ENCODE data around the gene SLC26A11.
A peak's percentile ranks its signal among the peaks of the same experiment; 100 is the strongest.

SLC26A11 gene

DNA sequence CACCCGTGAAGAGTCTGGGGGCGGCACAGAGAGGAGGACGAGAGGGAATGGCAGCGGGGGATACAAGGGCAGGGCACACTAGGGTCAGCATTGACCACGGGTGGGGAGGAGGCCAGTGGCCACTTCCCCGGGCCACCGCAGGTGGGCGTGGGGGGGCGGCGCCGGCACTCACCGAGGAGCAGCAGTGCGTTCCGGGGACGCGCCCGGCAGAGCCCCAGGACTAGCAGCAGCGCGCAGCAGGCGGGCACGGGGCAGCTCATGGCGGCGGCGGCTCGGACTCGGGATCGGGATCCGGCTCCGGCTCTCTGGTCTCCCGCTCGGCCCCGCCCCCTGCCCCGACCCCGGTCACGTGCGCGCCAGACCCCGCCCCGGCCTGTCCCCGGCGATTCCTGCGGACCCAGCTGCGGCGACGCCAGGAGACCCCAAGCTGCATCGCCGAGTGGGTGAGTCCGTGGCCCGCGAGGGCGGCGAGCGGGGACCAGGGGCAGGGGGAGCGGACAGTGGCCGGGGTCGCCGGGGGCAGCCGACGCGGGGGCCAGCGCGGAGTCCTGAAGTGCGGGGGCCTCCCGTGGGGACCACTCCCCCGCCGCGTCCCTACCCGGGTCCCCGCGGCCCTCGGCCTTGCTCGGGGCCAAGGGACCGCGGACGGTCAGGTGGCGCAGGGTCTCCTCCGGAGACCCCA, at the start of gene SLC26A11, which contains the start of gene SGSH:
Gene SLC26A11 (plus strand): TSS at position 374 of the 682 bp plus-strand sequence. CDS start 1,134 bp downstream, outside the sequence.
Gene SGSH (minus strand): TSS at position 280 of the 682 bp plus-strand sequence. CDS start 20 bp downstream, at position 260.
- DNase-seq: peak; percentile 73 to 80

DNA sequence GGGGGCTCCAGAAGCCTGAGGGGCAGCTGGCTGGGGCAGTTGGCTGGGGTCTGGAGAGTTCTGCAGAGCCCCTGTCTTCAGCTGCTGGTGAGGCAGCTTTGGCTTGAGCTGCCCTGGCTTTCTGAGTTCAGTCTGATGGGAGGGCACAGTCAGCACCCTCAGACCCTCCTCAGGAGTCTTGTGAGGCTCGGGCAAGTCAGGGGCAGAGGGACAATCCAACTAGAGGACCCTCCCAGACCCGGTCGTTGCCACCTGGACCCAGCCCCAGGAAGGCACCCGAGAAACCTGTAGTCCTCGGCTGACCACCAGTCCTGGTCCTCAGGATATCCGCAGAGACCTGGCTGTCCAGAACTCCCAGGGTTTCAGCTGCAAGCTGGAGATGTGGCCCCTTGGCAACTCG, 48.5 kb upstream of the SLC26A11 start:
- DNase-seq: no peak

DNA sequence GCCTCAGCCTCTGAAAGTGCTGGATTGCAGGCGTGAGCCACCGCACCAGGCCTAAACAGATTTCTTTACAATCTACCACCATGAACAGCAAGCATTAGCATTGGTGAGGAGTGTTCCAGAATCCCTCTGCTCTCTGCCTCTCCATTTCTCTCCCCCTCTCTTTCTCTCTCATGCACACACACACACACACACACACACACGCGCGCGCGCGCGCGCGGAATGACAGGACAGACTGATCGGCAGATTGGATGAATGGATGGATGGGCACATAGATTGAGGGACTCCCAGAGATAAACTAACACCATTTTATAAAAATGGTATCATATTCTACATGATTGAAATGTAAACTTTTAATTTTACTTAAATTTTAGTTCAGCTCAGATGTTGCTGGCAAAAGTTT, 47.1 kb upstream of the SLC26A11 start:
- DNase-seq: no peak

DNA sequence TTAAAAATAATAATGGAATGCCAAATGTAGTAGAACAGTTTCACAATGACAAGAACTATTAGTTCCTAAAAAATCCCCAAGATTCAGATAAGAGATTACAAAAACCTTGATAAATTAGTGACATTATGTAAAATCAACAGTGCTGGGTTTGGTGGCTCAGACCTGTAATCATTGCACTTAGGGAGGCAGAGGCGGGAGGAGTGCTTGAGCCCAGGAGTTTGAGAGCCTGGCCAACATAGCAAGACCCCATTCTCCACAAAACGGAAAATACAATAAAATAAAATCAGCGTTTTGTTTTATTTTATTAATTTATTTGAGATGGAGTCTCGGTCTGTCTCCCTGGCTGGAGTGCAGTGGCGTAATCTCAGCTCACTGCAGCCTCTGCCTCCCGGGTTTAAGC, 46.3 kb upstream of the SLC26A11 start:
- no peak for DNase-seq

DNA sequence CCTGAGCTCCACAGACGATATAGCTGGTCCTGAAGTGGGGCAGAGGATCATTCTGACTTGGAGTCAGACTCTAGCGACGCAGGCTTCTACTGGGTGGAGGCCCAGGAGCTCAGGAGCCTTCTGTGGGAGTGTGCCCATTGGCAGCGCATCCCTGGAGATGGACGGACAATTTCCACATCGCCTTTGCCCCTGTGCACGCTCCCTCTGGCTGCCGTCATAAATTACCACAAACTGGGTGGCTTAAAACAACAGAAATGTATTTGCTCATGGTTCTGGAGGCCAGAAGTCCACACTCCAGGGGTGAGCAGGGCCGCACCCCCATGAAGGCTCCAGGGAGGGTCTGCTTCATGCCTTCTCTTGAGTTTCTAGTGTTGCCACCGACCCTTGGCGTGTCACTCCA, 43.5 kb upstream of the SLC26A11 start:
- no peak for DNase-seq

DNA sequence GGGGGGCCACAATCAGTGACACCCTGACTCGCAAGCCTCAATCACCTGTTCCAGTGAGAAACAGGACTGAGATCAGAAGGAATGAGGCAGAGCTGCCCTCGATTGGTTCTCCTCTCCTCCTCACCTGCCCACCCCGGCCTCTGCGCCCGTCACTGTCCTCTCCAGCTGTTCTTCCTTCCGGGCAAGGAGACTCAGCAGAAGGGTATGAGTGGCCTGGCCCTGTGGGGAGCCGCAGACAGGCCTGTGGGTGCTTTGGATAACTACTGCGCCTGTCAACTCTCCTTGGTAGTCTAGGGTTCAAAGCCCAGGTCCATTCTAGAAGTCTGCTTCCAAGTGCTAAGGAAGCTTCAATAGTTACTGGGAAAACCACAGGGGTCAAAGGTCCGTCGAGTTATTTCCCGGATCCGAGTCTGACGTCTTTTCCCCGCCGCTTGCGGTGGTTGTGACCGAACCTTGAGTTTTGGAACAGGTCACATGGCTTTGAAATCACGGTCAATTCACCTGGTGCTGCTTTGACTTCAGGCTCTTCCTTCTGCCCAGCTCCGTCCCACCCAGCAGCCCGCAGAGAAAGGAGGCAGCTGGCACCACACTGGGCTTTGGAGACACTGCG, 42.1 kb upstream of the SLC26A11 start:
- no peak for DNase-seq

DNA sequence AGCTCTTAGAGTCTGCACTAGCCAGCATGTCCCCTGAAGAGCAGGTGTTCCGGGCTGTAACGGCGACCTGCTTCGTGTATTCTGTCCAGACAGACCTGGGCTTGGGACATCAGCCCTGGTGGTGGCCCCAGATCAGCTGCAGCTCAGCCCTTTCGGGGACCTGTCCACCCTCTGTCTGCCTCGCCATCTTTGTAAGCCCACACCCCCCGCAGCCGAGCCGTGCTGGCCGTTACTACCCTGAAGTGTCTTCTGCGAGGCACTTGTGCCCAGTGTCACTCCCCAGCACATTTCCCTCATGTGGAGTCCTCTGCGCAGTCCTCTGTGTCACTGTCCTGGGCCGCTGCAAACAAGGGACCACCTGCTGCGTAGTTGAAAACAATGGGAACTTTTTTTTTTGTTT, 40.0 kb upstream of the SLC26A11 start:
- DNase-seq: no peak

DNA sequence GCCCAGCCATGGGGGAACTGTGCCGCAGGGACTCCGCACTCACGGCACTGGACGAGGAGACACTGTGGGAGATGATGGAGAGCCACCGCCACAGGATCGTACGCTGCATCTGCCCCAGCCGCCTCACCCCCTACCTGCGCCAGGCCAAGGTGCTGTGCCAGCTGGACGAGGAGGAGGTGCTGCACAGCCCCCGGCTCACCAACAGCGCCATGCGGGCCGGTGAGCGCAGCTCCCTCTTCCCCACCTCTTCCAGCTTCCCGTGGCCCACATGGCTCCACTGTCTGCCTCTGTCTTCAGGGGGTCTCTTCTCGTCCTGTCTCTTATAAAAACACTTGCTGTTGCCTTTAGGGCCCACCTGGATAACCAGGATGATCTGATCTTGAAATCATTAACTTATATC, 38.8 kb upstream of the SLC26A11 start:
- DNase-seq: no peak

DNA sequence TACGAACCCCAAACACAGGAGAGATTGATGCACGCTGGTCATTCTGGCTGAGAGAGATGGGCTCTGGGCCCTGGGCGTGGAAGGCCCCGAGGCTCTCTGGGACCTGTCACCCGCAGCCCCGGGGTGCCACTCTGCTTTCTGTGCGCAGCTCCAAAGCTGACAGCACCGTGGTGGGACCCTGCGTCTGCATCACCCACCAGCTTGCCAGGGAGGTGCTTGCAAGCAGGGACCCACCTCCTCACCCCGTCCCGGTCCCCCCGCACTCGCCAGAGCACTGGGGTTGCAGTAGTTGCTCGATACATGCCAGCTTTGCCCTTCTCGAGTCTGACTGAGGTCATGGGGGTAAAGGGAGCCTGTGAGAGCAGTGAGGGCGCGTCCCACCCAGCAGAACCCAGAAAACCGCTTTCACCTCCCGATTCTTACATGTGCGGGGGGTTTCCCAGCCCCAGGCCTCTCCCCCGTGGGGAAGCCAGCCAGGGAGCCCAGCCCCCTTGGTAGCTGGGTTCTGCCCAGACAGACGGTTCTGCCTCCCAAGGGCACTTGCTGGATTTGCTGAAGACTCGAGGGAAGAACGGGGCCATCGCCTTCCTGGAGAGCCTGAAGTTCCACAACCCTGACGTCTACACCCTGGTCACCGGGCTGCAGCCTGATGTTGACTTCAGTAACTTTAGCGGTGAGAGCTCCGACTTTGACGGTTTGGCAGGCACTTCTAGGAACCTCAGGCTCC, 37.9 kb upstream of the SLC26A11 start:
- no peak for DNase-seq

DNA sequence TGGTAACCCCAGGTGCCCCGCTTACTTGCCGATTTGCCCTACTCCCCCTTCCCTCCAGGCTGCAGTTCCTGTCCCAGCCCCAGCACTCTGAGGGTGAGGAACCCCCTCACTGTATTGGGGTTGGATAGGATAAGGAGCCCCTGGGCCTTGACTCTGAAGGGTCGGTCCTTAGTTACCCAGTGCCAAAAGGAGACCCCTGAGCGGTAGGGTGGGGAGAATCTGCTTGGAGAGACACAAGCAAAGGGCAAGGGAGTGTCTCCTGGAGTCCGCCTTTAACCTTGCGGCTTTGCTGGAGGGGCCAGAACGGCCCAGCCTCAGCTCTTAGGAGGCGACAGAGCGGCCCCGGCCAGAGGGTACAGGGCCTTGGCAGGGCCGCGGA, 37.4 kb upstream of the SLC26A11 start:
- DNase-seq: no peak

DNA sequence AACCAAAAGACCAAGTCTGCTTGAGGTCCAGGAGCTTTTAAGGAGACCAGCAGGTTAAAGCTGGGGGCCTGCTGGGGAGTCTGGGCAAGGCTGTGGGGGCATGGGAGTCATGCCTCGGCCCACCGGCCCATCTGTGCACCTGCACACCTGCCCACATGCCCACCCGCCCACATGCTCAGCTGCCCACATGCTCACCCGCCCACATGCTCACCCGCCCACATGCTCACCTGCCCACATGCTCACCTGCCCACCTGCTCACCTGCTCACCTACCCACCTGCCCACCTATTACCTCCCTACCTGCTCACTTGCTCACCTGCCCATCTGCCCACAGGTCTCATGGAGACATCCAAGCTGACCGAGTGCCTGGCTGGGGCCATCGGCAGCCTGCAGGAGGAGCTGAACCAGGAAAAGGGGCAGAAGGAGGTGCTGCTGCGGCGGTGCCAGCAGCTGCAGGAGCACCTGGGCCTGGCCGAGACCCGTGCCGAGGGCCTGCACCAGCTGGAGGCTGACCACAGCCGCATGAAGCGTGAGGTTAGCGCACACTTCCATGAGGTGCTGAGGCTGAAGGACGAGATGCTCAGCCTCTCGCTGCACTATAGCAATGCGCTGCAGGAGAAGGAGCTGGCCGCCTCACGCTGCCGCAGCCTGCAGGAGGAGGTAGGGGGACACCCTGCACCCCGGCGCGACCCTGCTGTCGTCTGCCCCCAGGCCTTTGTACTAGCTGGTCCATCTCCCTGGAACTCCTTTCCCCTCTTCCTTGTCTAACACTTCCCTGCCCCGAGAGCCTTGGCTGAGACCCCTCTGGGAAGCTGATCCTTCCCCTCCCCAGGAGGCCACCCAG, 36.4 kb upstream of the SLC26A11 start:
- no peak for DNase-seq

DNA sequence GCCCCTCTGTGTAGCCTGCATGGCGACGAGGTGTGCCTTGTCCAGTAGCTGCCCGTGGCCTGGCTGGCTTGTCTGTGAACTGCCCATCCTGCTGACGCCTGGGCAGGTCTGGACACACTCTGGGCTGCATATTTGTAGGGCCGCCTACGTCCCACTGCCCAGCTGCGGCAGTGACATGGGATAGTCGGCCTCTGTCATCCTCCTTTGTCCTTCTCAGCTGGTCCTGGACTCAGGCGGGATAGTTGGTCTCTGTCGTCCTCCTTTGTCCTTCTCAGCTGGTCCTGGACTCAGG, 35.9 kb upstream of the SLC26A11 start:
- DNase-seq: no peak

DNA sequence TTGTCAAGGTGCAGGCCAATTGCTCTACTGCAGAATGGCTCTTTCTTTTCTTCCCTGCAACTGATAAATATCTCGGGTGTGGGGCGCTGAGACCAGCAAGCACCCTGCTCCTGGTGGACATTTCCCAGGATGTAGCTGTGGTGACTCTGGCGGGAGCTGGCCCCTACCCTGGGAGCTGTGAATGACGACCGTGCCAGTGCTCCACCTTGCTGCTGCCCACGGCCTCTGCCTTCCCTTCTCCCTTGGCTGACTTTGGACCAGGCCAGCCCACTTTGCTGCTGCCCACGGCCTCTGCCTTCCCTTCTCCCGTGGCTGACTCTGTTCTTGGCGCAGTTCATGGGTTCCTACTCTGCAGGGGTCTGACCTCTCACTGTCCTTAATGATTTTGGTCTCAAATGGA, 34.3 kb upstream of the SLC26A11 start:
- no peak for DNase-seq

DNA sequence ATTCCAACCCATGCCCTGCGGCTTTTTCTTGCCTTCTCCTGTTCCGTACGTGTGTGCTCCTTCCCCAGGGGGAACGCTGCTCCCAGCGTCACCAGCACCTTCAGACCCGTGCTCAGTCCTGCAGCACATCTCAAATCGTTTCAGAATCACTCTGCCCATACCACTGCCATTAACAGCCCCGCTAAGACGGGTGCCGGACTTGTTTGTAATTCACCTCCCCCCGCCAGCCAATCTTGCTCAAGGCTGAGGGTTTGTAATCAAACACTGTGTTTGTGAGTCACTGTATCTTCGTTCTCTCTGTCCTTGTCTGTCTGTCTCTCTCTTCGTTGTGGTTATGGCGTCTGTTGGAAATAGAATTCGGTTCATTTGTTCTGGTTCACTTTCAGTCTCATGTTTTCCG, 33.1 kb upstream of the SLC26A11 start:
- DNase-seq: no peak

DNA sequence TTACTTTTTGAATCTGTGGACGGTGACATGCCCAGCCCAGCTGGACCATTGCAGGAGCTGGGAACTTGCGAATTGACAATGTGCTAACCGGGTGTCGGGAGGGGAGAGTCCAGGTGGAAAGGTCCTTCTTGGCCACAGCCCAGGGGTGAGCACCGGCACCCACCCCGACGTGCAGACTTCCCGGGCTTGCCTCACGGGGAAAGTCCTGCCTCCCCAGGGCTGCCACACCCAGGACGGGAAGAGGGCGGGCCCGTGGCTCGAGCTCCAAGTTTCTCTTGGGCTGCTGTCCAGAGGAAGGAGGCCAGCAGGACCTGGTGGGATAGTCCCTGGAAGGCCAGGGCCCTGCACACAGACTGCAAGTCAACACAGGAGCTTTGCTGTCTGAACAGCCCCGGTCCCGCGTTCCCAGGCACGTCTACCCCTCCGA, 32.7 kb upstream of the SLC26A11 start:
- DNase-seq: no peak

DNA sequence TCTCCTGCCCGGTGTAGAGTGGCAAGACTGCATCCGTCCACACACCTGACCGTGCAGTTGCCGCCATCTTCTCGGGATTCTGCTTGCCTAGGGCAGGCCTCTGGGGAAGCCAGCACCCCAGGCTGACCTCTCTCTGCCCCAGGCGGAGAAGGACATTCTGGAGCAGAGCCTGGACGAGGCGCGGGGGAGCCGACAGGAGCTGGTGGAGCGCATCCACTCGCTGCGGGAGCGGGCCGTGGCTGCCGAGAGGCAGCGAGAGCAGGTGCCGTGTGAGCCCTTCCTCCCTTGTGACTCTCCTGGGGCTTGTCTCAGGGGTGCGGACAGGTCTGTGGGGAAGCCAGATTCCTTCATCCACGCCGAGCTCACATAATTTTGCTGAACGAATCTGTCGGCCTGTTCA, 30.6 kb upstream of the SLC26A11 start:
- DNase-seq: no peak

DNA sequence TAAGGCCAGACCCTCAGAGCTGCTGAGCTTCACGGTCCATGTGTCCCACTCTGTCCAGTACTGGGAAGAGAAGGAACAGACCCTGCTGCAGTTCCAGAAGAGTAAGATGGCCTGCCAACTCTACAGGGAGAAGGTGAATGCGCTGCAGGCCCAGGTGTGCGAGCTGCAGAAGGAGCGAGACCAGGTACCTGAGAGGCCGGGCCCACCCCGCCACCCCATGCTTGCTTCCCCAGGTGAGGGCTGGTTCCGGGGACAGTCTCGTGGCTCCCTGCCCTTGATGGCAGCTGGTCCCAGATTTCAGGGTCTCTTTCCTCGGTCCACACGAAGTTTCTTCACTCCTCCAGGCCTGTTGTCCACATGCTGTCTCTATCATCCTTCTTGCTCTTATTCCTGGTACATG, 29.5 kb upstream of the SLC26A11 start:
- DNase-seq: no peak

DNA sequence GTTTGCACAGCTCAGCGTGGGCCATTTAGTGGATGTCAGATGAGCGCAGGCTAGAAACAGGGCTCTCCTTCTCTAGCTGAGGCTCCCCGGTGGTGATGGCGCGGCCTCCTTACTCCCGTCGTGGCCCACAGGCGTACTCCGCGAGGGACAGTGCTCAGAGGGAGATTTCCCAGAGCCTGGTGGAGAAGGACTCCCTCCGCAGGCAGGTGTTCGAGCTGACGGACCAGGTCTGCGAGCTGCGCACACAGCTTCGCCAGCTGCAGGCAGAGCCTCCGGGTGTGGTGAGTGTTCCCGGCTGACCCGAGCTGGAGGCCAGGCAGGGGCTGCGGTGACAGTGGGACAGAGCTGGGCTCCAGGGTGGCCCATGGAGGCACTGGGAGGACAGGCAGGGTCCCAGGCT, 29.0 kb upstream of the SLC26A11 start:
- no peak for DNase-seq

DNA sequence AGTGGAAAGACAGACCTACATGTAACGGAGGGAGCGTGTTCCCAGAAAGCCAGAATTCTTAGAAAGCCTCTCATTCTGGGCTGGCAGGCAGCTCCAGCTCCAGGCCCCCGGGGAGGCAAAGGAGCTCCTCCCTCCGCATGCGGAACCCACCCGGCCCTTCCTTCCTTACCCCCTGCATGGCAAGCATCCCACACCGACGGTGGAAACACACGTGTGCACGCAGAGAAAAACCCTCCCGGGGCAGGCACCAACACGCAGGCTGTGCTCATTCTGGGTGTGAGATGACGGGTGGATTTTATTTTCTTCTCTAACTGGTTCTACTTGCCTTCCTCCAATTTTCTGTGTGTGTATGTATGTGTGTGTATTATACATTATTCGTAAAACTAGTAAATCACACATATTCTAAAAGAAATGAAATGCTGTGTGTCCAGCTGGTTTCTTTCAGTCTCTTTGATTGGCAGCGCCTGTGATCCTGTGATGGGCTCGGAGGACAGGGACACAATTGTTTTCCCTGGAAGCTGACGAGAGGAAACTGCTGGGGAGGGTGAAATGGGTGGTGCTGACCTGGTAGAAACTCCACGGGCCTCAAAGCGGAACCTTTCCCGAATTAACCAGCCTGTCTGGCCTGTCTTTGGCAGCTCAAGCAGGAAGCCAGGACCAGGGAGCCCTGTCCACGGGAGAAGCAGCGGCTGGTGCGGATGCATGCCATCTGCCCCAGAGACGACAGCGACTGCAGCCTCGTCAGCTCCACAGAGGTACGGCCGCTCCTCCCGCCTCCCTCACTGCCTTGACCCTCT, 28.2 kb upstream of the SLC26A11 start:
- no peak for DNase-seq

DNA sequence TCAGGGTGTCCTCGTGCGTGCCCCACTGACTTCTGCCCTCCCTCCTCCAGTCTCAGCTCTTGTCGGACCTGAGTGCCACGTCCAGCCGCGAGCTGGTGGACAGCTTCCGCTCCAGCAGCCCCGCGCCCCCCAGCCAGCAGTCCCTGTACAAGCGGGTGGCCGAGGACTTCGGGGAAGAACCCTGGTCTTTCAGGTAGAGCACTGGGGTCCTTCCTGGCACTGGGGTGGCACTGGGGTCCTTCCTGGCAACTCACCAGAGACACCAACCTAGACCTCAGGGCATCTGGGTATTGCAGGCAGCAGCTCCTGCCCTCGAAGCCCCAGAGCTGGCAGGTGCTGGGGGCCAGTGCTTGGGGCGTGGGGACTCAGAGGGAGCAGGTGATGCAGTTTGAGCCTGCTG, 25.1 kb upstream of the SLC26A11 start:
- DNase-seq: no peak

DNA sequence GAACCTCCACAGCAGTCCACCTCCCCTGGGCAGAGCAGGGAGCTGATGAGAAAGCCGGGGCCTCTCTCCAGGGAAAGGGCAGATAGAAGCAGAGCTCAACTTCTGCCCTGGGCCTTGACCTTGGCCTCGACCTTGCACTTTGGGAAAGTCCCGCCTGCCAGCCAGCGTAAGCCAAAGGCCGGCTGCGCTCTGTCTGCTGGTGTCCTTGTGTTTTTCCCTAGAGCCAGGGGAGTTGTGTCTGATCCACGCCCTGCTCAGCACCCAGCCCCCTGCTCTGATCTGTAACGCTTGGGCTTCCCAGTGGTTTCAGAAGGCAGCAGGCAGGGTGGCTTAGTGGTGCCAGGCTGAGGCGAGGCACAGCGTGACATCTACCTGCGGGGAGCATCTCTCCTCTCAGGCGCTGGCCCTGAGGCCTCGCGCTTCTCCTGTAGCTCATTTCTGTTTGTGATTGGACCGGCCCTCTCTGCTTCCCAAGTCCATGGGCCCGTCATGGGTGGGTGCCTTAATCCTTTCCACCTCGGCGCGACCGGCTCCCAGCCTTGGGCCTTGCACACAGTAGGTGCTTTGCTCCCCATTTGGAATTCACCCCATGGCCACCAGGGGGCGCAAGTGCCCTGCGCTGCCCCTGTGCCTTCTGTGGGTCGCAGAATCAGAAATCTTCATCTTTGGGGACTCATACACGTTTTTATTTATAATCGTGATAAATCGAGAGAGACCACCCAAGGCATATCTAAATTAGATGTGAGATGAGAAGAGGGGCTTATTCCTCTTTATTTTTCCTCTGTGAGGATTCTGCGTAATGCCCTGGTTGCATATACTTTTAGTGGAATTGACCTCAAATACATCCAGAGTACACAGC, 24.3 kb upstream of the SLC26A11 start:
- peak; percentile 70 to 72 for DNase-seq

DNA sequence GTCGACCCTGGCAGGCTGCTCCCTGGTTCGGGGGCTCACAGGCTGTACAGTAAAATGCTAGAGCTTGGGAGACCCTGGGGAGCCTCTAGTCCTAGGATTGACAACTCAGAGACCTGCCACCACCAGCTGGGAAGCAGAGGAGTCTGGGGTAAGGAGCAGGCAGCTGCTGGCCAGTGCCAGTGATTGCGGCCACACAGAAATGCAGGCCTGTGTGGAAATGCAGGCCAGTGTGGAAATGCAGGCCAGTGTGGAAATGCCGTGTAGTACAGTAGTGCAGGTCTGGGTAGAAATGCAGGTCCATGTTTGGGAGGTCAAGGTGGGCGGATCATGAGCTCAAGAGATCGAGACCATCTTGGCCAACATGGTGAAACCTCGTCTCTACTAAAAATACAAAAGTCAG, 23.6 kb upstream of the SLC26A11 start:
- DNase-seq: no peak

Data from activated T-cell treated with anti-CD3 and anti-CD28 coated beads, Interleukin-2, amount 50 U/mL, for 48 hours (primary cell).